Skin of body (tissue), 2 donors: ENCODE results near the gene C1GALT1. TPM values are rescaled to one million over a fixed set of nuclear protein-coding genes. Genes with fewer than 3 reads are reported as not detected.

Experiments used
- DNase-seq: peaks from one replicate; lab custom pipeline; 2025; lab: John Stamatoyannopoulos, UW
- total RNA-seq: library from RNA; depleted of rRNA; stranded (reverse); fragments of >200 nt; gene quantifications from one replicate; pipeline ENCODE4 v1.2.3, GENCODE V29; 2014

C1GALT1 gene
- total RNA-seq, 1 donor from 2014 or later: 16.8 TPM

DNA sequence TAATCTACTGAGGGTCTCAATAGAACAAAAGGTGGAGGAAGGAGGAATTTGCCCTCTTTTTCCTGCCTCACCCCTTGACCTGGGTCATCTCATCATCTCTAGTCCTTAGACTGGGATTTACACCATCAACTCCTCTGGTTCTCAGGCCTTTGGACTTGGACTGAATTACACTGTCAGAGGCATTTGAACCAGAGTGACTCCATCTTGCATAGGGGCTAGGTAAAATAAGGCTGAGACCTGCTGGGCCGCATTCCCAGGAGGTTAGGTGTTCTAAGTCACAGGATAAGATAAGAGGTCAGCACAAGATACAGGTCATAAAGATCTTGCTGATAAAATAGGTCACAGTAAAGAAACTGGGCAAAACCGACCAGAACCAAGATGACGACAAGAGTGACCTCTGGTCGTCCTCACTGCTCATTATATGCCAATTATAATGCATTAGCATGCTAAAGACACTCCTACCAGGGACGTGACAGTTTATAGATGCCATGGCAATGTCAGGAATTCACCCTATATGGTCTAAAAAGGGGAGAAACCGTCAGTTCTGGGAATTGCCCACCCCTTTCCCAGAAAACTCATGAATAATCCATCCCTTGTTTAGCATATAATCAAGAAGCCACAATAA is 84.0 kb downstream of the C1GALT1 start:
- DNase-seq: no peak

- DNase-seq: no peak
Measured at GRCh38 chr7:7271094-7271874, 88.9 kb downstream of the C1GALT1 start.

DNA sequence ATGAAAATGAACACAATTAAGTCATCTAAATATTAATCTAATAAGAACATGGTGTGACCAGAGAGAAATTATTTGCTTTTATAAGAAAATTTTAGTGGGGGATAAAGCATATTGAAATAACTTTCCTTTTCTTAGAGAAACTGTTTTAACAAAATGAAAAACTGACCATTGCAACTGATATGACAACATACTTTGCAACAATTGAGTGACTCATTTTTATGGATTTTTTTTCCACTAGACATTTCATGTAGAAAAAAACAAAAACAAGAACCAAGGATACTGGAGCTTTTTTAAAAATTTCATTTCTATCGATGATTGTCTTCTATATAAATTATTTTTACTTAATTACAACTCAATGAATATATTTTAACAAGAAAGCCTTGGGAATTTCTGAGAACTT is 90.0 kb downstream of the C1GALT1 start:
- no peak for DNase-seq

DNA sequence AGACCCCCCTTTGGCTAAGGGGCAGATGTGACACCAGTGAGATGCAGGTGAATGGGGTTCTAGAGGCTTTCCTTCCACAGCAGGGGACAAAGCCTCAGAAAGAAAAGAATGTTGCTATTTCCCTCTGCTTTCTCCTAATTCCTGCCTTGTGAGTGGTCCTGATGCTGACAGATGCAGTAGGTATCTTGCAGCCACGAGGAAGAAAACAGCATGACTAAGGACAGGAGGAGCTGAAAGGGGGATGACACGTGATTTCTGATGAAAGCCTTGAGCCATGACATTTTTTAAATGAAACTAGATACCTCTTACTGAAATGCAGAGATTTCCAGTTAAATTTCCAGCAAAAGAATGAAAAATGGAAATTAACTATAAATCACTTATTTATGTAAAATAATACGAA is 92.4 kb downstream of the C1GALT1 start:
- no peak for DNase-seq

DNA sequence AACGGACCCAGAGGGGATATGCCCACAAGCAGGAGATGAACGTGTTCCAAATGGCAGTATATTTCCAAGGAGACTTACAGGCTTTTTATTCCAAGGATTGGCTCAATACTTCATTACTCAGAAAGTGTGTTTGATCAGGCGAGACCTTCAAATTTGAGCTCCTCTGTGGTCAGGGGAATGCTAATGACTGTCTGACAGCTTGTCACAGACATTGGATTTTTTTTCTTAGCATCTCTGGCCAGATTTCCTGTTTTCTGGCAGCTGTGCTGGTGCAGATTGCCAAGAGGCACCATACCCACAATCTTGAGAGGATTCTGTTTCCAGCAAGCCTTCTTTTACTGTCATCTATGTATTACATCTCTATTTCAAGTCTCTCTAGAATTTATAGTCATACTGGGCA is 93.8 kb downstream of the C1GALT1 start:
- DNase-seq: no peak

- DNase-seq: no peak
Measured at GRCh38 chr7:7290429-7291122, 108.2 kb downstream of the C1GALT1 start.

- DNase-seq: no peak
Measured at GRCh38 chr7:7292085-7292484, 109.7 kb downstream of the C1GALT1 start.

DNA sequence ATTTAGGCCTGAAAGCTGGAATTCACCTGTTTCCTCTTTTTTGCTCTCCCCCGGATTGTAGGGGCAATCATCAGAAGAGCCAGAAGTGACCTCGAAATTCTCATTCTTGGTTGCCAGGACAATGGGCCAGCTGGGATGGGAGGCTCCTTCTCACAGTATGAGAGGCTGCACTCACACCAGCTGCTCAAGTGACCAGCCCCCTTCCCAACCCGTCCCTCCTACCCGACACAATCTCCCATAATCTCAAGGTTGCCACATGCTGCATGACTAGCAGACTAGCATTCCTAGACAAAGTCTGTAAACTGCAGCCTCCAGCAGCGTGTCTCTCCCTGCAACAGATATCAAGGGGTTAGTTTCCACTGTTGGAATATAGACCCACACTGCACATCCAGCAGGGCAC is 110.3 kb downstream of the C1GALT1 start:
- DNase-seq: no peak

- no peak for DNase-seq
Measured at GRCh38 chr7:7293092-7293491, 110.7 kb downstream of the C1GALT1 start.

DNA sequence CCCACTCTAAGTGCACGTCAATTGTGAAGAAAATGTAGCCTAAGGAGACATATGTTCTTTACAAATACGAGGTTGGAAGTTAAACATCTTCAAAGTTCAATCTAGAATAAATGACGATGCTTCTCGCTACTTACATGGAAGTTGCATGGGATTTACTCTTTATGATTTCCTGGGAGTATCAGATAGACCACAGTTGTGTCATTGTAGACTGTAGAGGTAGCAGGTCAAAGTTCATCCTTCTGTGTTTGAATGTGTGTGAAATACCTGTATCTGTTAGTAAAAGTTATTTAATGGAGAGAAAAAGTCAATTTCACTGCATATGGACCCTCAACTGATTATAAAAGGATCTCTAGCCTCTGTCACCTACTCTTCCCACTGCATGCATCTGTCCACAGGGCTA is 112.6 kb downstream of the C1GALT1 start:
- DNase-seq: no peak
